HL-60 (cell line): ENCODE results near the gene CEACAM3.

Source experiments
- DNase-seq, 2 experiments: peaks; one replicate each; pipeline ENCODE4 v3.0.0-alpha.2; 2010 to 2020; ENCODE audit warnings: low read depth in 1 of 2, low spot score in 1 of 2
- H3K27ac ChIP-seq: fragments of 250-450 bp; sonication (Bioruptor Pico); replicated peaks from 2 replicates; pipeline ENCODE4 v1.5.1; 2020; ENCODE audit warnings: mild to moderate bottlenecking, moderate library complexity
- H3K27me3 ChIP-seq: fragments of 250-450 bp; sonication (Bioruptor Pico); 2 replicates; pipeline ENCODE4 v1.5.1; 2021; ENCODE audit warnings: mild to moderate bottlenecking, moderate library complexity; ENCODE audit not compliant: insufficient read depth, poor library complexity, severe bottlenecking
- H3K4me3 ChIP-seq: replicated peaks from 2 replicates; pipeline ENCODE4 v1.5.1; 2011; ENCODE audit warnings: mild to moderate bottlenecking, control low read depth, low read length; ENCODE audit not compliant: insufficient read depth
- CTCF ChIP-seq: IDR thresholded peaks from one replicate; pipeline ENCODE4 v1.5.1; 2011; ENCODE audit warnings: low read length, control low read depth, inconsistent platforms; ENCODE audit not compliant: insufficient read depth
- GABPA ChIP-seq: IDR thresholded peaks from 2 replicates; pipeline ENCODE4 v1.6.1; 2012; ENCODE audit warnings: low read depth
- POLR2AphosphoS5 ChIP-seq: IDR thresholded peaks from 2 replicates; pipeline ENCODE4 v1.6.1; 2012; ENCODE audit warnings: low read depth
- SPI1 ChIP-seq: IDR thresholded peaks from 2 replicates; pipeline ENCODE4 v1.6.1; 2012; ENCODE audit warnings: low read depth, mild to moderate bottlenecking, borderline replicate concordance
- TF ChIP-seq, protein P1 (sequence below): IDR thresholded peaks from 2 replicates; pipeline ENCODE4 v1.6.1; 2012; ENCODE audit warnings: low read depth; ENCODE audit not compliant: insufficient replicate concordance

The CEACAM3 gene

GRCh38 chr19:41815301-41815700 lies 18.9 kb downstream of the CEACAM3 start:
- Histone ChIP-seq H3K4me3 (no peak overlapping the region), H3K27ac (no peak overlapping the region), H3K27me3 (no peaks in the 10 kb centered on the region)
- TF ChIP-seq CTCF (no peak), POLR2AphosphoS5 (no peak), GABPA (no peak), SPI1 (no peak)
- TF ChIP-seq, protein P1, sequence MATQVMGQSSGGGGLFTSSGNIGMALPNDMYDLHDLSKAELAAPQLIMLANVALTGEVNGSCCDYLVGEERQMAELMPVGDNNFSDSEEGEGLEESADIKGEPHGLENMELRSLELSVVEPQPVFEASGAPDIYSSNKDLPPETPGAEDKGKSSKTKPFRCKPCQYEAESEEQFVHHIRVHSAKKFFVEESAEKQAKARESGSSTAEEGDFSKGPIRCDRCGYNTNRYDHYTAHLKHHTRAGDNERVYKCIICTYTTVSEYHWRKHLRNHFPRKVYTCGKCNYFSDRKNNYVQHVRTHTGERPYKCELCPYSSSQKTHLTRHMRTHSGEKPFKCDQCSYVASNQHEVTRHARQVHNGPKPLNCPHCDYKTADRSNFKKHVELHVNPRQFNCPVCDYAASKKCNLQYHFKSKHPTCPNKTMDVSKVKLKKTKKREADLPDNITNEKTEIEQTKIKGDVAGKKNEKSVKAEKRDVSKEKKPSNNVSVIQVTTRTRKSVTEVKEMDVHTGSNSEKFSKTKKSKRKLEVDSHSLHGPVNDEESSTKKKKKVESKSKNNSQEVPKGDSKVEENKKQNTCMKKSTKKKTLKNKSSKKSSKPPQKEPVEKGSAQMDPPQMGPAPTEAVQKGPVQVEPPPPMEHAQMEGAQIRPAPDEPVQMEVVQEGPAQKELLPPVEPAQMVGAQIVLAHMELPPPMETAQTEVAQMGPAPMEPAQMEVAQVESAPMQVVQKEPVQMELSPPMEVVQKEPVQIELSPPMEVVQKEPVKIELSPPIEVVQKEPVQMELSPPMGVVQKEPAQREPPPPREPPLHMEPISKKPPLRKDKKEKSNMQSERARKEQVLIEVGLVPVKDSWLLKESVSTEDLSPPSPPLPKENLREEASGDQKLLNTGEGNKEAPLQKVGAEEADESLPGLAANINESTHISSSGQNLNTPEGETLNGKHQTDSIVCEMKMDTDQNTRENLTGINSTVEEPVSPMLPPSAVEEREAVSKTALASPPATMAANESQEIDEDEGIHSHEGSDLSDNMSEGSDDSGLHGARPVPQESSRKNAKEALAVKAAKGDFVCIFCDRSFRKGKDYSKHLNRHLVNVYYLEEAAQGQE, result no peak
- no peak for DNase-seq

GRCh38 chr19:41816761-41817160 lies 20.4 kb downstream of the CEACAM3 start:
- Histone ChIP-seq H3K27ac (no peak overlapping the region), H3K4me3 (no peak overlapping the region), H3K27me3 (no peaks in the 10 kb centered on the region)
- TF ChIP-seq SPI1, result no peak
- TF ChIP-seq POLR2AphosphoS5, result no peak
- no peak for TF ChIP-seq GABPA
- no peak for TF ChIP-seq CTCF
- TF ChIP-seq, protein P1, result no peak
- no peak for DNase-seq

DNA sequence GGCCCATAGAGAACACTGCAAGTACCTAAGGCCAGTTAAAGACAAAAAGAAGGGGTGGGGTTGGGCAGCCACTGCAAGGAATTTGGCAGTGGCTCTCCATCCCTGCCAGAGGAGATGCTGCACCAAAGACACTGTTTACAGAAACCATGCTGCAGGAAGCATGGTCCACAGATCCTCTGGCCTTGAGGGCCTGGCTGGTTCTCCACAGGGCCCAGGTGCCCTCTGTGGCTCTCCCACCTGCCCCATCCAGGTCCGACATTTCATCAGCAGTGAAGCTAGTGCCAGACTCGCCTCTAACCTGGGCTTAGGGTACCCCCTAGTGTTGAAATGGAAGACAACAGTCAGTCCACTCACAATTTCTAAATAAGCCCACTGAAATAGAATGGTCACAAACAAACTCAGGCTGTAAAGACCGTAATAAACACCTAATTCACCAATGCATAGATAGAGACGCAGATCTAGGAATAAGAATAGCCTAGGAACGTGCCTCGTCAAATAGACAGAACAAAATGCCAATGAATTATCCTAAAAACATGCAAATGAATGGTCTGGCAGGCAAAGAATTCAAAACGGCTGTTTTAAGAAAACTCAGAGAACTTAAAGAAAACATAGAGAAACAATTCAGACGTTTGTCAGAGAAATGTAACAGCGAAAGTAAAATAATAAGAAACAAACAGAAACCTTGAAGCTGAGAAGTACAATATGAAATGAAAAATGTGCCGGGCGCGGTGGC lies 24.8 kb downstream of the CEACAM3 start:
- no peak for TF ChIP-seq GABPA
- peak; percentile 63 for TF ChIP-seq CTCF
- Histone ChIP-seq H3K27ac (no peak overlapping the region), H3K27me3 (no peaks in the 10 kb centered on the region), H3K4me3 (no peak overlapping the region)
- DNase-seq, result peak in 1 of 2 experiments; percentile 74
